ENCODE data around the gene HCFC1R1.

- no peak for TF ChIP-seq POLR2AphosphoS5 (IDR thresholded peaks at IDR 0.05; ENCODE audit: low read depth, low read length)
- TF ChIP-seq POLR2A (IDR thresholded peaks at IDR 0.05; ENCODE audit: low read depth, low read length) = no peak
- no peak for TF ChIP-seq TAF1 (IDR thresholded peaks at IDR 0.05; ENCODE audit: low read depth, low read length)
- TF ChIP-seq SPI1 (IDR thresholded peaks at IDR 0.05; ENCODE audit: low read depth, low read length) = no peak
- no peak for TF ChIP-seq POU2F2 (IDR thresholded peaks at IDR 0.05; ENCODE audit: low read depth, low read length)
- TF ChIP-seq PAX5 (IDR thresholded peaks at IDR 0.05; ENCODE audit: insufficient read depth, low read length, severe bottlenecking) = no peak
Measured at GRCh38 chr16:3057181-3058138, 33.7 kb upstream of the HCFC1R1 start.

Data from GM12891 (cell line).